PC-9 (cell line): ENCODE results near the gene GPI. TPM values are rescaled to one million over a fixed set of nuclear protein-coding genes. Genes with fewer than 3 reads are reported as not detected.

ENCODE experiments used
- BruUV-seq: library from RNA; stranded (reverse); fragments of 400-500 nt; replicated peaks from 2 replicates; lab custom pipeline; 2021; lab: Mats Ljungman, UMichigan
- CTCF ChIA-PET: fragments of 300-600 bp; sonication (Branson Sonifier 250); formaldehyde crosslinking; loops from one replicate; lab custom pipeline; 2022; ENCODE audit warnings: antibody characterized with exemption; lab: Charles Lee
- POLR2A ChIA-PET: fragments of 300-600 bp; sonication (Branson Sonifier 250); formaldehyde crosslinking; loops from one replicate; lab custom pipeline; 2022; ENCODE audit warnings: antibody characterized with exemption; ENCODE audit not compliant: unreplicated experiment; lab: Charles Lee
- DNase-seq, 2 experiments: peaks; one replicate each; pipeline versions ENCODE4 v3.0.0 to v3.0.0-alpha.2; 2015 to 2022; ENCODE audit warnings: mixed read lengths in 1 of 2
- H2AFZ ChIP-seq: fragments of 200-600 bp; sonication (generic); 2 replicates; pipeline ENCODE4 v1.8.1; 2017; ENCODE audit warnings: antibody characterized with exemption
- H3F3A ChIP-seq: fragments of 200-600 bp; sonication (generic); 2 replicates; pipeline ENCODE4 v1.8.1; 2017; ENCODE audit warnings: antibody characterized with exemption, mild to moderate bottlenecking, low read depth; ENCODE audit not compliant: insufficient read depth
- H3K27ac ChIP-seq: fragments of 200-600 bp; sonication (generic); 2 replicates; pipeline ENCODE4 v1.6.1; 2016; ENCODE audit warnings: mixed run types
- H3K27me3 ChIP-seq: fragments of 200-600 bp; sonication (generic); 2 replicates; pipeline ENCODE4 v1.6.1; 2016; ENCODE audit warnings: low read depth, mixed run types; ENCODE audit not compliant: insufficient read depth
- H3K36me3 ChIP-seq: fragments of 200-600 bp; sonication (generic); 2 replicates; pipeline ENCODE4 v1.6.1; 2016; ENCODE audit warnings: low read depth, mixed run types
- H3K4me1 ChIP-seq: fragments of 200-600 bp; sonication (generic); replicated peaks from 2 replicates; pipeline ENCODE4 v1.6.1; 2016; ENCODE audit warnings: mixed run types; ENCODE audit not compliant: insufficient read depth
- H3K4me2 ChIP-seq: fragments of 200-600 bp; sonication (generic); 2 replicates; pipeline ENCODE4 v1.6.1; 2017; ENCODE audit warnings: mixed run types
- H3K4me3 ChIP-seq: fragments of 200-600 bp; sonication (generic); 2 replicates; pipeline ENCODE4 v1.6.1; 2016; ENCODE audit warnings: mixed run types
- H3K79me2 ChIP-seq: fragments of 200-600 bp; sonication (generic); 2 replicates; pipeline ENCODE4 v1.6.1; 2017; ENCODE audit warnings: low read depth, mixed run types
- H3K9me2 ChIP-seq: fragments of 200-600 bp; sonication (generic); 2 replicates; pipeline ENCODE4 v1.8.1; 2017; ENCODE audit warnings: mild to moderate bottlenecking; ENCODE audit not compliant: insufficient read depth
- H3K9me3 ChIP-seq: fragments of 200-600 bp; sonication (generic); 2 replicates; pipeline ENCODE4 v1.8.1; 2016; ENCODE audit warnings: low read depth; ENCODE audit not compliant: insufficient read depth
- H4K20me1 ChIP-seq: fragments of 200-600 bp; sonication (generic); 2 replicates; pipeline ENCODE4 v1.8.1; 2017; ENCODE audit not compliant: insufficient read depth
- EZH2 ChIP-seq: fragments of 200-600 bp; sonication (generic); IDR thresholded peaks from 2 replicates; pipeline ENCODE4 v1.8.0; 2017; ENCODE audit warnings: antibody characterized with exemption, low read depth
- intact Hi-C: fragments of 100-400 bp; cut with micrococcal nuclease; formaldehyde crosslinking; loops from one replicate; pipeline ENCODE4 v1.10.0; 2022; ENCODE audit not compliant: unreplicated experiment
- total RNA-seq: library from RNA; stranded (reverse); gene quantifications from 2 replicates; pipeline ENCODE4 v1.2.3, GENCODE V29; 2021
- TF ChIP-seq, protein P1 (sequence below): fragments of 200-600 bp; sonication (generic); conservative IDR thresholded peaks from 2 replicates; pipeline ENCODE4 v1.6.1; 2017; ENCODE audit warnings: mixed run types, antibody characterized with exemption, mild to moderate bottlenecking, moderate library complexity

The GPI gene
- total RNA-seq, 1 experiment from 2014 or later, result 522 TPM

DNA sequence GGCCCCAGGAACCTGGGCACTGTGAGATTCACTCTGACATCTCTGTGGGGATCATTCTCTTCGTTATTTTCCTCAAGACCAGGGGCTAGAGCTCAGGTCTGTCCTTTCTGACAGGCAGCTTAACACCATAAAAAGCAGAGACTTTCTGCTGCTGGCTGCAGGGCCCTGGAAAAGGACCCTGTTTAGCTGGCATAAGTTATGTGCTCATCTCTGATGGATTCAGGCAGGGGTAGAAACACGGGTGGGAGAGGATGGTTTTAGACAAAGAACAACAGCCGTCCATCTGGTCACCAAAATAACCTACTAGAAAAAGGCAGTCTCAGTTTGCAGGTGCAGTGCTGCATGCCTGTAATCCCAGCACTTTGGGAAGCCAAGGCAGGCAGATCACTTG is 2.3 kb upstream of the GPI start:
- Histone ChIP-seq H3K27me3 (no peaks in the 10 kb centered on the region), H3K36me3 (peaks cover 11% of the 10 kb centered on the region), H2AFZ (no peak overlapping the region), H4K20me1 (peaks cover 16% of the 10 kb centered on the region; the same call in 1 of the 2 replicates), H3K4me1 (peaks cover 37% of the 10 kb centered on the region), H3K79me2 (peaks cover 26% of the 10 kb centered on the region), H3K9me3 (no peaks in the 10 kb centered on the region), H3F3A (peaks cover 33% of the 10 kb centered on the region; the same call in 1 of the 2 replicates), H3K4me2 (no peak overlapping the region), H3K4me3 (no peak overlapping the region), H3K27ac (no peak overlapping the region), H3K9me2 (no peaks in the 10 kb centered on the region)
- intact Hi-C loops, result no loop called here
- CTCF ChIA-PET, result interaction anchor here (0.6 kb wide), 1 partner anchor 80 kb away, joined by 4 read pairs; no protein-coding TSS in a partner anchor
- POLR2A ChIA-PET, result interaction anchor here (0.6 kb wide), 1 partner anchor 1314 kb away, joined by 4 read pairs; no protein-coding TSS in a partner anchor
- no peak for TF ChIP-seq EZH2
- TF ChIP-seq, protein P1, sequence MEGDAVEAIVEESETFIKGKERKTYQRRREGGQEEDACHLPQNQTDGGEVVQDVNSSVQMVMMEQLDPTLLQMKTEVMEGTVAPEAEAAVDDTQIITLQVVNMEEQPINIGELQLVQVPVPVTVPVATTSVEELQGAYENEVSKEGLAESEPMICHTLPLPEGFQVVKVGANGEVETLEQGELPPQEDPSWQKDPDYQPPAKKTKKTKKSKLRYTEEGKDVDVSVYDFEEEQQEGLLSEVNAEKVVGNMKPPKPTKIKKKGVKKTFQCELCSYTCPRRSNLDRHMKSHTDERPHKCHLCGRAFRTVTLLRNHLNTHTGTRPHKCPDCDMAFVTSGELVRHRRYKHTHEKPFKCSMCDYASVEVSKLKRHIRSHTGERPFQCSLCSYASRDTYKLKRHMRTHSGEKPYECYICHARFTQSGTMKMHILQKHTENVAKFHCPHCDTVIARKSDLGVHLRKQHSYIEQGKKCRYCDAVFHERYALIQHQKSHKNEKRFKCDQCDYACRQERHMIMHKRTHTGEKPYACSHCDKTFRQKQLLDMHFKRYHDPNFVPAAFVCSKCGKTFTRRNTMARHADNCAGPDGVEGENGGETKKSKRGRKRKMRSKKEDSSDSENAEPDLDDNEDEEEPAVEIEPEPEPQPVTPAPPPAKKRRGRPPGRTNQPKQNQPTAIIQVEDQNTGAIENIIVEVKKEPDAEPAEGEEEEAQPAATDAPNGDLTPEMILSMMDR, result no peak
- BruUV-seq, result no TSS peak
- DNase-seq, result no peak

GRCh38 chr19:34363094-34363493 is 1.9 kb upstream of the GPI start:
- Histone ChIP-seq H4K20me1 (peaks cover 16% of the 10 kb centered on the region; the same call in 1 of the 2 replicates), H2AFZ (no peak overlapping the region), H3K4me3 (no peak overlapping the region), H3K27me3 (no peaks in the 10 kb centered on the region), H3K36me3 (peaks cover 16% of the 10 kb centered on the region), H3K9me2 (no peaks in the 10 kb centered on the region), H3K27ac (no peak overlapping the region), H3F3A (peaks cover 33% of the 10 kb centered on the region; the same call in 1 of the 2 replicates), H3K4me2 (no peak overlapping the region), H3K79me2 (peaks cover 30% of the 10 kb centered on the region), H3K9me3 (no peaks in the 10 kb centered on the region), H3K4me1 (peaks cover 35% of the 10 kb centered on the region)
- CTCF ChIA-PET, result no interaction called here
- TF ChIP-seq, protein P1, result no peak
- no peak for TF ChIP-seq EZH2
- no TSS peak for BruUV-seq
- POLR2A ChIA-PET, result no interaction called here
- DNase-seq, result no peak
- intact Hi-C loops, result no loop called here

- no peak for DNase-seq
- H3K27me3 ChIP-seq, result no peaks in the 10 kb centered on the region
- peaks cover 24% of the 10 kb centered on the region for H3K36me3 ChIP-seq
- POLR2A ChIA-PET, result no interaction called here
- H4K20me1 ChIP-seq, result peaks cover 16% of the 10 kb centered on the region; the same call in 1 of the 2 replicates
- H3K9me3 ChIP-seq, result no peaks in the 10 kb centered on the region
- no peak overlapping the region for H3K4me3 ChIP-seq
- no peak overlapping the region for H3K27ac ChIP-seq
- H3K79me2 ChIP-seq, result peaks cover 39% of the 10 kb centered on the region
- H3F3A ChIP-seq, result peaks cover 27% of the 10 kb centered on the region; the same call in 1 of the 2 replicates
- TF ChIP-seq, protein P1, result no peak
- TF ChIP-seq EZH2, result no peak
- no peaks in the 10 kb centered on the region for H3K9me2 ChIP-seq
- intact Hi-C loops, result no loop called here
- no peak overlapping the region for H2AFZ ChIP-seq
- no peak overlapping the region for H3K4me2 ChIP-seq
- no TSS peak for BruUV-seq
- peaks cover 27% of the 10 kb centered on the region for H3K4me1 ChIP-seq
- CTCF ChIA-PET, result no interaction called here
Measured at GRCh38 chr19:34363930-34364329, 1.1 kb upstream of the GPI start.
